Measurements from ENCODE around the gene S1PR5. TPM values are rescaled to one million over a fixed set of nuclear protein-coding genes. Genes with fewer than 3 reads are reported as not detected.

Gene S1PR5
- total and polyA plus RNA-seq, 10 of the 15 experiments (the other 5 are each of a cell fraction or from before 2014, with no cell fraction given): 0.04 TPM; not detected in 9

DNA sequence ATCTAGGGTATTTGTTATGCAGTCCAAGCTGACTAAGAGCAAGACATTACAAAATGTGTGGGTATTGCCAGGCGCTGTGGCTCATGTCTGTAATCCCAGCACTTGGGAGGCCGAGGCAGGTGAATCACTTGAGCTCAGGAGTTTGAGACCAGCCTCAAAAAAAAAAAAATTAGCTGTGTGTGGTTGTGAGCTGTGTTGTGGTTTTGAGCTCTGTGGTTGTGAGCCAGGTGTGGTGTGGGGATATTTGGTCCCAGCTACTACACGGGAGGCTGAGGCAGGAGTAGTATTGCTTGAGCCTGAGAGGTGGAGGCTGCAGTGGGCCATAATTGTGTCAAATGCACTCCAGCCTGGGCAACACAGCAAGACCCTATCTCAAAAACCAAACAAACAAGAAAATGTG lies 8.5 kb downstream of the S1PR5 start:
- ChIA-PET SMC1A (ENCODE audit: uncharacterized antibody, unreplicated experiment) (interaction anchor here (1.2 to 1.9 kb wide), 3 partner anchors 25 to 355 kb away, joined by 3 to 5 read pairs (median 4); no protein-coding TSS in a partner anchor), CTCF (interaction anchor here (0.6 to 3.8 kb wide), 15 partner anchors 15 to 503 kb away, joined by 3 to 20 read pairs (median 5); partner anchors contain the start of genes KRI1 and QTRT1), RAD21 (ENCODE audit: unreplicated experiment) (interaction anchor here (0.6 to 1.5 kb wide), 4 partner anchors 24 to 191 kb away, joined by 3 to 5 read pairs (median 3); no protein-coding TSS in a partner anchor), POLR2A (interaction anchor here (0.5 kb wide), 1 partner anchor 33 kb away, joined by 3 read pairs; no protein-coding TSS in a partner anchor)
- no TSS peak for BruUV-seq (replicated peaks)
- H3K79me2 ChIP-seq (ENCODE audit: control insufficient read depth, insufficient read depth, low read length): no peaks in the 10 kb centered on the region
- H2AFZ ChIP-seq (ENCODE audit: control insufficient read depth, low read depth, low read length): no peak overlapping the region
- H3K9ac ChIP-seq (ENCODE audit: control insufficient read depth, insufficient read depth, low read length): no peak overlapping the region
- TF ChIP-seq, protein P1, sequence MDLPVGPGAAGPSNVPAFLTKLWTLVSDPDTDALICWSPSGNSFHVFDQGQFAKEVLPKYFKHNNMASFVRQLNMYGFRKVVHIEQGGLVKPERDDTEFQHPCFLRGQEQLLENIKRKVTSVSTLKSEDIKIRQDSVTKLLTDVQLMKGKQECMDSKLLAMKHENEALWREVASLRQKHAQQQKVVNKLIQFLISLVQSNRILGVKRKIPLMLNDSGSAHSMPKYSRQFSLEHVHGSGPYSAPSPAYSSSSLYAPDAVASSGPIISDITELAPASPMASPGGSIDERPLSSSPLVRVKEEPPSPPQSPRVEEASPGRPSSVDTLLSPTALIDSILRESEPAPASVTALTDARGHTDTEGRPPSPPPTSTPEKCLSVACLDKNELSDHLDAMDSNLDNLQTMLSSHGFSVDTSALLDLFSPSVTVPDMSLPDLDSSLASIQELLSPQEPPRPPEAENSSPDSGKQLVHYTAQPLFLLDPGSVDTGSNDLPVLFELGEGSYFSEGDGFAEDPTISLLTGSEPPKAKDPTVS (IDR thresholded peaks at IDR 0.05; ENCODE audit: low read depth, low read length): no peak
- TF ChIP-seq ZNF217 (IDR thresholded peaks at IDR 0.05): no peak
- 0 out of 2 replicates have a peak, but pooled peaks have one; percentile 33 for TF ChIP-seq ZNF384 (IDR thresholded peaks at IDR 0.05; ENCODE audit: borderline replicate concordance, low read depth, low read length)
- no peak for TF ChIP-seq TCF3 (IDR thresholded peaks at IDR 0.05; ENCODE audit: borderline replicate concordance, insufficient read depth, low read depth, low read length)
- TF ChIP-seq RUNX3 (IDR thresholded peaks at IDR 0.05; ENCODE audit: low read length): peak; percentile 61
- no peak for TF ChIP-seq HDAC2 (IDR thresholded peaks at IDR 0.05)
- ATAC-seq (no peak), DNase-seq (ENCODE audit: low read depth, low spot score) (no peak), FAIRE-seq (no peak)
- in situ Hi-C loops (cut with MboI) (no loop called here), intact Hi-C loops (cut with micrococcal nuclease; ENCODE audit: unreplicated experiment) (loop anchor here (10.0 kb wide), 1 partner anchor 104 kb away; the partner anchor contains the start of gene CDC37)
- H3K9me3 ChIP-seq (replicated peaks; ENCODE audit: control insufficient read depth, insufficient read depth, low read length): no peaks in the 10 kb centered on the region
- peaks cover 0 to 5% of the 10 kb centered on the region in 2 experiments; a peak in 3 of 4 replicates for H3K27me3 ChIP-seq (replicated peaks in 1 of 2; ENCODE audit: control insufficient read depth in 2 of 2, insufficient read depth in 2 of 2, low read length in 1 of 2)
- H3K4me1 ChIP-seq (ENCODE audit: control insufficient read depth, insufficient read depth, low read length): peaks cover 9% of the 10 kb centered on the region
- no peak overlapping the region for H3K4me3 ChIP-seq
- no peak overlapping the region for H3K4me2 ChIP-seq (ENCODE audit: control insufficient read depth, insufficient read depth)
- 3% methylated on average over 3 of the region's 3 CpGs for WGBS (ENCODE audit: insufficient coverage, insufficient replicate concordance, low lambda C conversion rate, missing lambda C conversion rate)
- H4K20me1 ChIP-seq (ENCODE audit: control insufficient read depth, insufficient read depth): no peaks in the 10 kb centered on the region
- no peaks in the 10 kb centered on the region for H3K36me3 ChIP-seq (ENCODE audit: control insufficient read depth in 2 of 2, insufficient read depth in 2 of 2, low read length in 1 of 2)
- no peak overlapping the region for H3K27ac ChIP-seq (ENCODE audit: control insufficient read depth, insufficient read depth)

Measured in GM12878 (cell line).